ENCODE measurements around the gene SST. TPM values are rescaled to one million over a fixed set of nuclear protein-coding genes. Genes with fewer than 3 reads are reported as not detected.

Gene SST
- not detected in 2 replicates for total RNA-seq (2014; rRNA removed; shearing (Covaris generic))

- DNase-seq (ENCODE audit: low read depth), result peak; percentile 57
These were observed at the start of gene SST for GRCh38 chr3:187669675-187670504. SST (minus strand) TSS chr3:187670394; CDS start chr3:187670291, 103 bp downstream.

- DNase-seq (ENCODE audit: low read depth), result no peak
These were observed 49.6 kb upstream of the SST start for GRCh38 chr3:187719628-187720336.

- no peak for DNase-seq (ENCODE audit: low read depth)
These were observed 48.6 kb upstream of the SST start for GRCh38 chr3:187718802-187719201.

GRCh38 chr3:187717572-187717971 is 47.4 kb upstream of the SST start:
- DNase-seq (ENCODE audit: low read depth), result no peak

- peak; percentile 76 for DNase-seq (ENCODE audit: low read depth)
These were observed 44.3 kb upstream of the SST start for GRCh38 chr3:187714404-187714979.

GRCh38 chr3:187713504-187713903 is 43.3 kb upstream of the SST start:
- DNase-seq (ENCODE audit: low read depth), result peak; percentile 33

- DNase-seq (ENCODE audit: low read depth), result peak; percentile 31
These were observed 39.0 kb upstream of the SST start for GRCh38 chr3:187709155-187709554.

GRCh38 chr3:187708696-187709095 is 38.5 kb upstream of the SST start:
- DNase-seq (ENCODE audit: low read depth), result no peak

GRCh38 chr3:187706971-187707370 is 36.8 kb upstream of the SST start:
- DNase-seq (ENCODE audit: low read depth), result no peak

- no peak for DNase-seq (ENCODE audit: low read depth)
These were observed 35.0 kb upstream of the SST start for GRCh38 chr3:187705164-187705563.

- peak; percentile 15 for DNase-seq (ENCODE audit: low read depth)
These were observed 32.4 kb upstream of the SST start, which contains the start of gene RTP2 for GRCh38 chr3:187702507-187703033. RTP2 (minus strand) TSS chr3:187702557; CDS start chr3:187702128, 429 bp downstream.

GRCh38 chr3:187700249-187700648 is 30.1 kb upstream of the SST start:
- DNase-seq (ENCODE audit: low read depth), result no peak

- no peak for DNase-seq (ENCODE audit: low read depth)
These were observed 28.6 kb upstream of the SST start for GRCh38 chr3:187698499-187699399.

- no peak for DNase-seq (ENCODE audit: low read depth)
These were observed 25.8 kb upstream of the SST start for GRCh38 chr3:187696021-187696420.

GRCh38 chr3:187695449-187695848 is 25.3 kb upstream of the SST start:
- DNase-seq (ENCODE audit: low read depth), result no peak

GRCh38 chr3:187694801-187695200 is 24.6 kb upstream of the SST start:
- no peak for DNase-seq (ENCODE audit: low read depth)

GRCh38 chr3:187693431-187693830 is 23.2 kb upstream of the SST start:
- DNase-seq (ENCODE audit: low read depth), result no peak

- DNase-seq (ENCODE audit: low read depth), result no peak
These were observed 19.8 kb upstream of the SST start for GRCh38 chr3:187689984-187690383.

GRCh38 chr3:187686621-187687273 is 16.6 kb upstream of the SST start:
- DNase-seq (ENCODE audit: low read depth), result no peak

GRCh38 chr3:187685948-187686347 is 15.8 kb upstream of the SST start:
- no peak for DNase-seq (ENCODE audit: low read depth)

GRCh38 chr3:187684880-187685279 is 14.7 kb upstream of the SST start:
- DNase-seq (ENCODE audit: low read depth), result peak; percentile 33

All from Daoy (cell line).